Immature natural killer cell (primary cell): ENCODE results near the gene SP100. TPM values are rescaled to one million over a fixed set of nuclear protein-coding genes. Genes with fewer than 3 reads are reported as not detected.
"Not testable (repeated sequence)": the region's sequence is repeated elsewhere in the genome, so short reads cannot be mapped to it uniquely, and the experiment has no call there.

Experiments used
- DNase-seq, 3 donors: peaks; one replicate each; pipeline ENCODE4 v3.0.0; 2022; ENCODE audit warnings: mixed read lengths in 1 of 3
- H3K27ac Mint-ChIP-seq, 6 donors: one replicate each; pipeline ENCODE4 v1.8.0; 2020; ENCODE audit warnings: mixed read lengths in 6 of 6, mild to moderate bottlenecking in 5 of 6, inconsistent platforms in 4 of 6, moderate library complexity in 3 of 6
- H3K27me3 Mint-ChIP-seq, 3 donors: one replicate each; pipeline ENCODE4 v1.8.0; 2020 to 2021; ENCODE audit warnings: low read depth in 3 of 3, mild to moderate bottlenecking in 3 of 3, mixed read lengths in 3 of 3, moderate library complexity in 3 of 3, inconsistent platforms in 1 of 3
- H3K36me3 Mint-ChIP-seq, 3 donors: one replicate each; pipeline ENCODE4 v1.8.0; 2020; ENCODE audit warnings: mixed read lengths in 3 of 3, inconsistent platforms in 2 of 3, mild to moderate bottlenecking in 2 of 3
- H3K4me1 Mint-ChIP-seq, 2 donors: one replicate each; pipeline ENCODE4 v1.8.0; 2020; ENCODE audit warnings: inconsistent platforms in 2 of 2, mild to moderate bottlenecking in 2 of 2, mixed read lengths in 2 of 2, moderate library complexity in 1 of 2
- H3K4me3 Mint-ChIP-seq, 5 donors: one replicate each; pipeline ENCODE4 v1.8.0; 2020; ENCODE audit warnings: mild to moderate bottlenecking in 5 of 5, mixed read lengths in 5 of 5, inconsistent platforms in 3 of 5, moderate library complexity in 3 of 5
- H3K9me3 Mint-ChIP-seq, 6 donors: one replicate each; pipeline ENCODE4 v1.8.0; 2020; ENCODE audit warnings: mild to moderate bottlenecking in 6 of 6, mixed read lengths in 6 of 6, inconsistent platforms in 4 of 6, moderate library complexity in 3 of 6
- polyA plus RNA-seq, 3 donors: library from polyadenylated mRNA; unstranded; fragments of 300-500 nt; fragmentation: Illumina TruSeq; gene quantifications; one replicate each; pipeline ENCODE4 v1.2.3, GENCODE V29; 2021

SP100 gene
- polyA plus RNA-seq, 3 donors from 2014 or later: 85.8 to 221 (median 94.5) TPM

GRCh38 chr2:230429513-230429912 lies 13.5 kb downstream of the SP100 start:
- H3K27ac Mint-ChIP-seq: peak overlapping the region in 4 of 6 donors; percentile 49 to 60 (median 60)
- peaks cover 74 to 87% of the 10 kb centered on the region in 2 donors for H3K4me1 Mint-ChIP-seq
- H3K36me3 Mint-ChIP-seq: peaks cover 13 to 30% (median 29%) of the 10 kb centered on the region in 3 donors
- H3K9me3 Mint-ChIP-seq: peaks cover 3 to 15% (median 7%) of the 10 kb centered on the region in 6 donors
- H3K27me3 Mint-ChIP-seq: no peaks in the 10 kb centered on the region
- H3K4me3 Mint-ChIP-seq: peak overlapping the region in 1 of 5 donors; percentile 54
- no peak for DNase-seq

DNA sequence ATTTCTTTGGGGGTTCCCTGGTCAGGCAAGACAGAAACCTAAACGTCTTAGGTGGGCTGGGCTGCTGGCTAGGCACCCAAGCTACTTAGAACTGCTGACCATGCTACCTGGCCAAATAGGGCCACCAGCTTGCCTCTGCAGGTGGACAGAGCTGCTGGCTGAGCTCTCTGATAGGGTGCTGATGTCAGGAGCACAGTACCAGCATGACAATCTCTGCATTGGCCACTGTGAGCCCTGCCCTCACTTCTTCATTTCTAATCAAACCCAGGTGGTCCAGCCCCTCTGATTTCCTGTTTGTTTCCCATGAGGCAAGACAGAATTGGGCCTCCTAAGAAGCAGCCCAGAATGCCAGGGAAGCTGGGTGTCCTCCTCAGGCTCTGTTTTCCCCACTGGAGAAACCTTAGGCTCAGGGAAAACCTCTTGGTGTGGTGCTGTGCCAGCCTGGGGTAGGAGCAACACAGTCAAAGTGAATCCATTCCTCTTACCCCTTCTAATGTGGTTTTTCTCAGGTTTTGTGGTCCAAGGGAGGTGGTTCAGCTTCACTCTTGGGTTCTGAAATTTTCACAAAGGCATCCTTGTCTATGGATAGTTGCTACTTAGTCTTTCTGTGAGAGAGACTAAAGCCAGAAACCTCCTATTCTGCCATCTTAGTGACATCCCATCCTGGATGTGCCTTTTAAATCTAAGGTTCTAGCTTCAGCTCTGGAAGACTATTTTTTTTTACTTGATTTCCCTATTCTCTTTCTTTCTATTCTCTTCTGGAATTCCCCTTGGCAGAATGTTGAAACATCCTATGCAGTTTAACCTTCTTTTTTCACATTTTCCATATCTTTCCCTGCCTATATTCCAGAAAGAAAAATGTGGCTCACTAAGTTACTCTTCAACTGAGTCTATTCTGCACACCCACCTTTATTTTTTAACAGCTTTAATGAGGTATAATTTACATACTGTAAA lies 15.2 kb downstream of the SP100 start:
- Mint-ChIP-seq H3K4me3 (peak overlapping the region; percentile 19 to 59 (median 31)), H3K4me1 (peaks cover 67 to 84% of the 10 kb centered on the region in 2 donors), H3K27ac (peak overlapping the region; percentile 27 to 84 (median 62)), H3K27me3 (no peaks in the 10 kb centered on the region), H3K36me3 (peaks cover 14 to 33% (median 32%) of the 10 kb centered on the region in 3 donors), H3K9me3 (peaks cover 3 to 16% (median 7%) of the 10 kb centered on the region in 6 donors)
- no peak for DNase-seq

- H3K4me1 Mint-ChIP-seq: peaks cover 65 to 85% of the 10 kb centered on the region in 2 donors
Observed at GRCh38 chr2:230434677-230435324, 18.8 kb downstream of the SP100 start.

DNA sequence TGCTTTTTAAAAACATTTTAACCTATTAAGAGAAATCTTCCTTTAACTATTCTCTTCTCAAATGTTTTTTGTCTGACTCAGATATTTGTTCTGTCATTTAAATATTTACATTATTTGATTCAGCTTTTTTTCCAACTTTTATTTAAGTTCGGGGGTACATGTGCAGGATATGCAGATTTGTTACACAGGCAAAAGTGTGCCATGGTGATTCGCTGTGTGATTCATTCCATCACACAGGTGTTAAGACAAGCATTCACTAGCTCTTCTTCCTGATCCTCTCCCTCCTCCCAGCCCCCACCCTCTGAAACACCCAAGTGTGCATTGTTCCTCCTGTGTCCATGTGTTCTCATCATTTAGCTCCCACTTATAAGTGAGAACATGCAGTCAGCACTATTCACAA lies 19.4 kb downstream of the SP100 start:
- no peak for DNase-seq
- Mint-ChIP-seq H3K4me3 (no peak overlapping the region), H3K9me3 (peaks cover 0 to 5% (median 3%) of the 10 kb centered on the region in 6 donors), H3K27me3 (no peaks in the 10 kb centered on the region), H3K36me3 (peaks cover 5 to 27% (median 13%) of the 10 kb centered on the region in 3 donors), H3K4me1 (peaks cover 63 to 85% of the 10 kb centered on the region in 2 donors), H3K27ac (peak overlapping the region; percentile 74 to 83 (median 79))

More at GRCh38 chr2:230434677-230435324, 18.8 kb downstream of the SP100 start:
- no peak for DNase-seq
- H3K9me3 Mint-ChIP-seq: peaks cover 2 to 10% (median 4%) of the 10 kb centered on the region in 6 donors
- H3K27me3 Mint-ChIP-seq: no peaks in the 10 kb centered on the region
- H3K36me3 Mint-ChIP-seq: peaks cover 5 to 32% (median 18%) of the 10 kb centered on the region in 3 donors
- H3K4me3 Mint-ChIP-seq: peak overlapping the region in 1 of 5 donors; percentile 1
- H3K27ac Mint-ChIP-seq: peak overlapping the region; percentile 74 to 87 (median 79)

DNA sequence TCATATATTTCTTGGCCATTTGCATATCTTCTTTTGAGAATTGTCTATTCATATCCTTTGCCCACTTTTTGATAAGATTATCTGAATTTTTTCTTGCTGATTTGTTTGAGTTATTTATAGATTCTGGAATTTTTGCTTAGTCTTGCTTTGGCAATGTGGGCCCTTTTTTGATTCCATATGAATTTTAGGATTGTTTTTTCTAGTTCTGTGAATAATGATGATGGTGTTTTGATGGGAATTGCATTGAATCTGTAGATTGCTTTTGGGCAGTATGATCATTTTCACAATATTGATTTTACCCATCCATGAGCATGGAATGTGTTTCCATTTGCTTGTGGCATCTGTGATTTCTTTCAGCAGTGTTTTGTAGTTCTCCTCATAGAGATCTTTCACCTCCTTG lies 23.1 kb downstream of the SP100 start:
- Mint-ChIP-seq H3K4me3 (peak overlapping the region; percentile 66 to 86 (median 79)), H3K4me1 (peaks cover 67 to 94% of the 10 kb centered on the region in 2 donors), H3K27ac (peak overlapping the region; percentile 75 to 97 (median 92)), H3K36me3 (peaks cover 10 to 30% (median 22%) of the 10 kb centered on the region in 3 donors)
- not testable (repeated sequence) for H3K9me3 Mint-ChIP-seq, H3K27me3 Mint-ChIP-seq, DNase-seq

GRCh38 chr2:230439590-230439989 lies 23.6 kb downstream of the SP100 start:
- no peak for DNase-seq
- peaks cover 66 to 94% of the 10 kb centered on the region in 2 donors for H3K4me1 Mint-ChIP-seq
- peak overlapping the region; percentile 75 to 97 (median 92) for H3K27ac Mint-ChIP-seq
- peaks cover 0 to 5% (median 3%) of the 10 kb centered on the region in 6 donors for H3K9me3 Mint-ChIP-seq
- H3K36me3 Mint-ChIP-seq: peaks cover 13 to 29% (median 27%) of the 10 kb centered on the region in 3 donors
- peak overlapping the region; percentile 66 to 86 (median 79) for H3K4me3 Mint-ChIP-seq
- H3K27me3 Mint-ChIP-seq: peaks cover 0 to 2% (median 0%) of the 10 kb centered on the region in 3 donors

- H3K4me3 Mint-ChIP-seq: peak overlapping the region; percentile 68 to 82 (median 81)
- peak; percentile 70 to 76 (median 75) for DNase-seq
Observed at GRCh38 chr2:230441227-230441897, 25.4 kb downstream of the SP100 start.

GRCh38 chr2:230443541-230443940 lies 27.5 kb downstream of the SP100 start:
- H3K9me3 Mint-ChIP-seq: no peaks in the 10 kb centered on the region
- peak overlapping the region in 2 of 5 donors; percentile 12 to 43 for H3K4me3 Mint-ChIP-seq
- peak overlapping the region; percentile 46 to 85 (median 74) for H3K27ac Mint-ChIP-seq
- peaks cover 32 to 43% (median 35%) of the 10 kb centered on the region in 3 donors for H3K36me3 Mint-ChIP-seq
- H3K27me3 Mint-ChIP-seq: peaks cover 0 to 4% (median 0%) of the 10 kb centered on the region in 3 donors
- H3K4me1 Mint-ChIP-seq: peaks cover 66 to 95% of the 10 kb centered on the region in 2 donors
- DNase-seq: no peak

More at GRCh38 chr2:230441227-230441897, 25.4 kb downstream of the SP100 start:
- Mint-ChIP-seq H3K27ac (peak overlapping the region; percentile 83 to 90 (median 87)), H3K9me3 (peaks cover 0 to 3% (median 2%) of the 10 kb centered on the region in 6 donors), H3K36me3 (peaks cover 18 to 32% (median 30%) of the 10 kb centered on the region in 3 donors), H3K27me3 (peaks cover 0 to 2% (median 0%) of the 10 kb centered on the region in 3 donors), H3K4me1 (peaks cover 62 to 91% of the 10 kb centered on the region in 2 donors)

DNA sequence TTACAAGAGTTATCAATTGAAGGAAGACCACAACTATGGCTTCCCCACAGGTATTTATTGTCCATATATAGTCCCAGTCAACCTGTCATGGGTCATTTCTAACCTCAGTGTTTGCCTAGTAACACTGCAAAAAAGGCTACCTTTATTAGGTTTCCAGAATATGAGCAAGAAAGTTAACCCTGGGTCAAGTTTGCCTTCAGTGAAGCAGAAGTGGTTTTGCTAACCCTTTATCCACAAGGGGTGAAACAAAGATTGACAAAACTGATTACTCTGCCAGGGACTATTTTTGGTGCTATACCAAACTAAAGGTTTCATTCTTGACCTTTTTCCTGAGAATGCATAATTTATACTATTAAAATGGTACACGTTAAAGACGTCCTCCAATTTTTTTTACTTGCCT lies 28.8 kb downstream of the SP100 start:
- H3K9me3 Mint-ChIP-seq: no peaks in the 10 kb centered on the region
- DNase-seq: no peak
- H3K36me3 Mint-ChIP-seq: peaks cover 40 to 52% (median 46%) of the 10 kb centered on the region in 3 donors
- peak overlapping the region in 4 of 6 donors; percentile 0 to 81 (median 56) for H3K27ac Mint-ChIP-seq
- H3K27me3 Mint-ChIP-seq: peaks cover 0 to 4% (median 2%) of the 10 kb centered on the region in 3 donors
- no peak overlapping the region for H3K4me3 Mint-ChIP-seq
- peaks cover 55 to 93% of the 10 kb centered on the region in 2 donors for H3K4me1 Mint-ChIP-seq

DNA sequence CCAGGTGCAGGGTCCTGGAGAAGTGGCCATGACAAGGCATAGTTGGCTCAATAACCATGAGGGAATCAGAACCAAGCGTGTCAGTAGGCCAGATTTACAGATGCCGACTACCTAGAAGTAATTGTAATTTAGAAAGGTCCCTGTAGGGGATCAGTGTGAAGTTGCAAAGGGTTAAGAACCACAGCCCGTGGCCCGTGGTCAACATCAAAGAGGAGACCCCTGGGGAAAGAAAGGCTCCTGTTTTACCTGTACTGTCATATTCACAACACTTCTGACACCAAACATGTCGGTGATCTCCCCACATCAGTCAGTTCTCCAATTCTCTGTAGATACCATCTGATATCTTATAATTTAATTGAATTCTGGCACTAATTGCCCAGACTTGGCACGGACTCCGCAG lies 31.0 kb downstream of the SP100 start:
- H3K4me3 Mint-ChIP-seq: no peak overlapping the region
- H3K4me1 Mint-ChIP-seq: peaks cover 44 to 92% of the 10 kb centered on the region in 2 donors
- H3K27me3 Mint-ChIP-seq: peaks cover 0 to 4% (median 2%) of the 10 kb centered on the region in 3 donors
- H3K27ac Mint-ChIP-seq: peak overlapping the region in 5 of 6 donors; percentile 46 to 75 (median 56)
- no peaks in the 10 kb centered on the region for H3K9me3 Mint-ChIP-seq
- H3K36me3 Mint-ChIP-seq: peaks cover 44 to 56% (median 50%) of the 10 kb centered on the region in 3 donors
- DNase-seq: no peak

GRCh38 chr2:230447455-230448451 lies 31.8 kb downstream of the SP100 start:
- Mint-ChIP-seq H3K9me3 (no peaks in the 10 kb centered on the region), H3K36me3 (peaks cover 44 to 56% (median 49%) of the 10 kb centered on the region in 3 donors), H3K27ac (peak overlapping the region; percentile 52 to 88 (median 72)), H3K4me3 (peak overlapping the region in 1 of 5 donors; percentile 3), H3K4me1 (peaks cover 37 to 88% of the 10 kb centered on the region in 2 donors), H3K27me3 (peaks cover 0 to 3% (median 2%) of the 10 kb centered on the region in 3 donors)
- DNase-seq: no peak
